ENCODE results near the gene STH. TPM values are rescaled to one million over a fixed set of nuclear protein-coding genes. Genes with fewer than 3 reads are reported as not detected.

STH gene
- total and polyA plus RNA-seq, 8 donors, result 0.38 TPM; not detected in 7

- H3K4me1 ChIP-seq, result no peaks in the 10 kb centered on the region
- H3K27me3 ChIP-seq, result no peaks in the 10 kb centered on the region
- intact Hi-C loops (cut with DNase I), result no loop called here
- DNase-seq, result no peak
- H3K36me3 ChIP-seq, result peaks cover 0 to 93% of the 10 kb centered on the region in 2 donors
- no peaks in the 10 kb centered on the region for H3K9me3 ChIP-seq
- no peak for ATAC-seq
- TF ChIP-seq, protein P1, sequence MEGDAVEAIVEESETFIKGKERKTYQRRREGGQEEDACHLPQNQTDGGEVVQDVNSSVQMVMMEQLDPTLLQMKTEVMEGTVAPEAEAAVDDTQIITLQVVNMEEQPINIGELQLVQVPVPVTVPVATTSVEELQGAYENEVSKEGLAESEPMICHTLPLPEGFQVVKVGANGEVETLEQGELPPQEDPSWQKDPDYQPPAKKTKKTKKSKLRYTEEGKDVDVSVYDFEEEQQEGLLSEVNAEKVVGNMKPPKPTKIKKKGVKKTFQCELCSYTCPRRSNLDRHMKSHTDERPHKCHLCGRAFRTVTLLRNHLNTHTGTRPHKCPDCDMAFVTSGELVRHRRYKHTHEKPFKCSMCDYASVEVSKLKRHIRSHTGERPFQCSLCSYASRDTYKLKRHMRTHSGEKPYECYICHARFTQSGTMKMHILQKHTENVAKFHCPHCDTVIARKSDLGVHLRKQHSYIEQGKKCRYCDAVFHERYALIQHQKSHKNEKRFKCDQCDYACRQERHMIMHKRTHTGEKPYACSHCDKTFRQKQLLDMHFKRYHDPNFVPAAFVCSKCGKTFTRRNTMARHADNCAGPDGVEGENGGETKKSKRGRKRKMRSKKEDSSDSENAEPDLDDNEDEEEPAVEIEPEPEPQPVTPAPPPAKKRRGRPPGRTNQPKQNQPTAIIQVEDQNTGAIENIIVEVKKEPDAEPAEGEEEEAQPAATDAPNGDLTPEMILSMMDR (IDR thresholded peaks at IDR 0.05), result no peak
- no peak overlapping the region for H3K27ac ChIP-seq
- no peak overlapping the region for H3K4me3 ChIP-seq
These were observed 39.4 kb downstream of the STH start for GRCh38 chr17:46038414-46038813.

- ATAC-seq (no peak), DNase-seq (peak in 1 of 4 donors; percentile 55)
- Histone ChIP-seq H3K4me1 (peaks cover 3% of the 10 kb centered on the region in 2 donors), H3K4me3 (no peak overlapping the region), H3K36me3 (peaks cover 0 to 88% of the 10 kb centered on the region in 2 donors), H3K27me3 (no peaks in the 10 kb centered on the region), H3K27ac (no peak overlapping the region), H3K9me3 (no peaks in the 10 kb centered on the region)
- TF ChIP-seq, protein P1 (IDR thresholded peaks at IDR 0.05), result no peak
- intact Hi-C loops (cut with DNase I), result no loop called here
These were observed 39.9 kb downstream of the STH start for GRCh38 chr17:46038937-46039336.

DNA sequence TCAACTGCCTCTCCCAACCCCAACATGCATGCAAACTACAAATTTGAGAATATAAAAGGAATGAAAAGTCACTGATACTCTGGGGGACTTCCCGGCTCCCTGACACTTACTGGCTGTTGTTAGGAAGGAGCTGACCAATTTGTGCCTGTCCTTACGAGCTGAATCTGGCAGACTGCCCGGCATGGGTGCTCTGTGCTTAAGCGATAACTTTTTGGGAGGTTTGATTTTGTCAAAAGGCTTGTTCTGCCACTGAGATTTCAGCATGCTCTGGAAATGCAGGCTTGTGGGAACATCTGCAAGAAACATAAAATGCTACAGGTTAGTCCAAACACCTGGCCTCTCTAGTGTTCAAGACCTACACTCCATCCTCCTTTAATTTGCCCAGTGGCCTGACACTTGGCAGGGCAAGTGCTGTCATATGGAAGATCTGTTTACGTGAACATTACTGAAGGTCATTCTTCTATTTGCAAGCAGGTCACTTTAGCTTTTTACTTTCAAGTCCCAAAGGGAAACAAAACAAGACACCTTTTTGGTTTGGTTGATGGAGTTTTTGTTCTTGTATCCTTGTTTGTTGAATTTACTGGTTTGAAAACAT is 40.6 kb downstream of the STH start:
- TF ChIP-seq, protein P1 (IDR thresholded peaks at IDR 0.05), result no peak
- DNase-seq (no peak), ATAC-seq (no peak)
- Histone ChIP-seq H3K9me3 (no peaks in the 10 kb centered on the region), H3K27me3 (no peaks in the 10 kb centered on the region), H3K4me3 (no peak overlapping the region), H3K36me3 (peaks cover 0 to 80% of the 10 kb centered on the region in 2 donors), H3K27ac (no peak overlapping the region), H3K4me1 (peaks cover 6 to 10% of the 10 kb centered on the region in 2 donors)
- intact Hi-C loops (cut with DNase I), result loop anchor here in 1 of 2 donors (10.0 kb wide), 1 partner anchor 145 kb away; no protein-coding TSS in a partner anchor

GRCh38 chr17:46042246-46042645 is 43.2 kb downstream of the STH start:
- ATAC-seq (no peak), DNase-seq (no peak)
- intact Hi-C loops (cut with DNase I), result loop anchor here in 1 of 2 donors (10.0 kb wide), 1 partner anchor 143 kb away; no protein-coding TSS in a partner anchor
- TF ChIP-seq, protein P1 (IDR thresholded peaks at IDR 0.05), result no peak
- H3K27me3 ChIP-seq, result no peaks in the 10 kb centered on the region
- no peak overlapping the region for H3K4me3 ChIP-seq
- peaks cover 11 to 29% of the 10 kb centered on the region in 2 donors for H3K4me1 ChIP-seq
- H3K9me3 ChIP-seq, result no peaks in the 10 kb centered on the region
- H3K36me3 ChIP-seq, result peaks cover 0 to 68% of the 10 kb centered on the region in 2 donors
- no peak overlapping the region for H3K27ac ChIP-seq

DNA sequence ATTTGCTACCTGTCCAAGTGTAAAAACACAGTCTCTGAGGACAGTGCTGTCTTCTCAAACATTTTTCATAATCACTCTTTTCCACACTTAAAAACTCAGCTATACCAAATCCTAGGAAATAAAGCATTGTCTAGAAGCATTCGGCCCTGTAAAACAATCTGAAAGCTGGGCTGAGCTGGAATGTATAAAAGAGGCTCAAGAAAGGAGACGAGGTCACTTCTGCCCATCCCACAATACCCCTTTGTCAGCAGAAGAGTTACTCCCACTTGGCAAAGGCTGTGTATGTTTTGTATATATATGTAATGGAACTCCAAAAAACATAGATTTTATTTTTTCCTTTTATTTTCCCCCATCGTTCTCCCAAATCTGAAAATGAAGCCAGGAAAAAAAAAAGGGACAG is 43.9 kb downstream of the STH start:
- ATAC-seq (no peak), DNase-seq (no peak)
- intact Hi-C loops (cut with DNase I), result loop anchor here in 1 of 2 donors (10.0 kb wide), 1 partner anchor 142 kb away; no protein-coding TSS in a partner anchor
- H3K4me3 ChIP-seq, result no peak overlapping the region
- peaks cover 11 to 31% of the 10 kb centered on the region in 2 donors for H3K4me1 ChIP-seq
- no peaks in the 10 kb centered on the region for H3K9me3 ChIP-seq
- H3K27ac ChIP-seq, result no peak overlapping the region
- TF ChIP-seq, protein P1 (IDR thresholded peaks at IDR 0.05), result no peak
- no peaks in the 10 kb centered on the region for H3K27me3 ChIP-seq
- H3K36me3 ChIP-seq, result peaks cover 0 to 68% of the 10 kb centered on the region in 2 donors
